ENCODE results near the gene SATB2. TPM values are rescaled to one million over a fixed set of nuclear protein-coding genes. Genes with fewer than 3 reads are reported as not detected.

SATB2 gene
- total and polyA plus RNA-seq, 8 donors, result 0.50 to 184 (median 1.4) TPM

GRCh38 chr2:199404841-199405240 is 52.9 kb downstream of the SATB2 start:
- Histone ChIP-seq H3K27ac (no peak overlapping the region), H3K4me3 (no peak overlapping the region), H3K9me3 (no peaks in the 10 kb centered on the region), H3K4me1 (no peaks in the 10 kb centered on the region), H3K27me3 (no peaks in the 10 kb centered on the region), H3K36me3 (no peaks in the 10 kb centered on the region)
- DNase-seq, result no peak
- TF ChIP-seq, protein P1, sequence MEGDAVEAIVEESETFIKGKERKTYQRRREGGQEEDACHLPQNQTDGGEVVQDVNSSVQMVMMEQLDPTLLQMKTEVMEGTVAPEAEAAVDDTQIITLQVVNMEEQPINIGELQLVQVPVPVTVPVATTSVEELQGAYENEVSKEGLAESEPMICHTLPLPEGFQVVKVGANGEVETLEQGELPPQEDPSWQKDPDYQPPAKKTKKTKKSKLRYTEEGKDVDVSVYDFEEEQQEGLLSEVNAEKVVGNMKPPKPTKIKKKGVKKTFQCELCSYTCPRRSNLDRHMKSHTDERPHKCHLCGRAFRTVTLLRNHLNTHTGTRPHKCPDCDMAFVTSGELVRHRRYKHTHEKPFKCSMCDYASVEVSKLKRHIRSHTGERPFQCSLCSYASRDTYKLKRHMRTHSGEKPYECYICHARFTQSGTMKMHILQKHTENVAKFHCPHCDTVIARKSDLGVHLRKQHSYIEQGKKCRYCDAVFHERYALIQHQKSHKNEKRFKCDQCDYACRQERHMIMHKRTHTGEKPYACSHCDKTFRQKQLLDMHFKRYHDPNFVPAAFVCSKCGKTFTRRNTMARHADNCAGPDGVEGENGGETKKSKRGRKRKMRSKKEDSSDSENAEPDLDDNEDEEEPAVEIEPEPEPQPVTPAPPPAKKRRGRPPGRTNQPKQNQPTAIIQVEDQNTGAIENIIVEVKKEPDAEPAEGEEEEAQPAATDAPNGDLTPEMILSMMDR (IDR thresholded peaks at IDR 0.05), result no peak
- TF ChIP-seq EP300 (IDR thresholded peaks at IDR 0.05) (no peak), POLR2A (IDR thresholded peaks at IDR 0.05) (no peak), POLR2AphosphoS5 (IDR thresholded peaks at IDR 0.05) (no peak)
- intact Hi-C loops (cut with DNase I; ENCODE audit: low total_unique reads), result no loop called here
- 84 to 96% (median 90%) methylated on average over 1 of the region's 1 CpG for WGBS, 5 donors

DNA sequence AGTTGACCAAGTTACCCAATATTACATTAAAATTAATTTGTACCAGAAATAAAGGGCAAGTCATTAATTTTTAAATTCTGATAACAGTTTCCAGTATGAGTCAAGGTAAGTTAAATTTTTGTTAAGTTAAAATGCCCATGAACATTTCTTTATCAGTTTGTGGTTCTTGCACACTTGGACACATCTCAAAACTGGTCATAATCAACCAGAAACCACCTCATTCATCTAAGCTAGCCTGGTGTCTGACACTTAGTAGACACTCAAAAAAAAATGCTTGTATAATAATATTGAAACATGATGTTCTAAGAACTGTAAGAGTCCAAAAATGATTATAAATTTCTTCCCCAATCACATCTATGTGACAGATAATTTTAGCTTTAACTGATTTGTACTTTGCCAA is 62.4 kb downstream of the SATB2 start:
- H3K4me3 ChIP-seq, result no peak overlapping the region
- no peaks in the 10 kb centered on the region for H3K27me3 ChIP-seq
- H3K27ac ChIP-seq, result no peak overlapping the region
- no peak for DNase-seq
- H3K4me1 ChIP-seq, result no peaks in the 10 kb centered on the region
- H3K36me3 ChIP-seq, result no peaks in the 10 kb centered on the region
- TF ChIP-seq, protein P1 (IDR thresholded peaks at IDR 0.05), result no peak
- TF ChIP-seq POLR2A (IDR thresholded peaks at IDR 0.05) (no peak), EP300 (IDR thresholded peaks at IDR 0.05) (no peak), POLR2AphosphoS5 (IDR thresholded peaks at IDR 0.05) (no peak)
- intact Hi-C loops (cut with DNase I; ENCODE audit: low total_unique reads), result no loop called here
- H3K9me3 ChIP-seq, result no peaks in the 10 kb centered on the region

- intact Hi-C loops (cut with DNase I; ENCODE audit: low total_unique reads), result no loop called here
- TF ChIP-seq POLR2A (IDR thresholded peaks at IDR 0.05), result no peak
- TF ChIP-seq POLR2AphosphoS5 (IDR thresholded peaks at IDR 0.05), result no peak
- TF ChIP-seq, protein P1 (IDR thresholded peaks at IDR 0.05), result no peak
- no peak for TF ChIP-seq EP300 (IDR thresholded peaks at IDR 0.05)
- Histone ChIP-seq H3K36me3 (no peaks in the 10 kb centered on the region), H3K4me1 (no peaks in the 10 kb centered on the region), H3K27me3 (no peaks in the 10 kb centered on the region), H3K27ac (no peak overlapping the region), H3K4me3 (no peak overlapping the region), H3K9me3 (no peaks in the 10 kb centered on the region)
- WGBS, 5 donors, result 75 to 90% (median 79%) methylated on average over 1 of the region's 1 CpG
- no peak for DNase-seq
Observed at GRCh38 chr2:199392363-199392762, 65.4 kb downstream of the SATB2 start.

- WGBS, 5 donors, result 64 to 81% (median 76%) methylated on average over 1 of the region's 1 CpG
- intact Hi-C loops (cut with DNase I; ENCODE audit: low total_unique reads), result no loop called here
Observed at GRCh38 chr2:199388728-199389268, 68.9 kb downstream of the SATB2 start.

More at GRCh38 chr2:199388728-199389268, 68.9 kb downstream of the SATB2 start:
- TF ChIP-seq, protein P1 (IDR thresholded peaks at IDR 0.05), result no peak
- TF ChIP-seq EP300 (IDR thresholded peaks at IDR 0.05) (no peak), POLR2AphosphoS5 (IDR thresholded peaks at IDR 0.05) (no peak), POLR2A (IDR thresholded peaks at IDR 0.05) (no peak)
- no peaks in the 10 kb centered on the region for H3K36me3 ChIP-seq
- no peaks in the 10 kb centered on the region for H3K4me1 ChIP-seq
- H3K9me3 ChIP-seq, result no peaks in the 10 kb centered on the region
- DNase-seq, result no peak
- H3K27me3 ChIP-seq, result no peaks in the 10 kb centered on the region
- H3K4me3 ChIP-seq, result no peak overlapping the region
- no peak overlapping the region for H3K27ac ChIP-seq

Measured in stomach (tissue), 9 donors.